Prostate gland (tissue), 2 donors: Measurements from ENCODE around the gene S1PR1. TPM values are rescaled to one million over a fixed set of nuclear protein-coding genes. Genes with fewer than 3 reads are reported as not detected.

Experiments used
- DNase-seq: peaks from one replicate; pipeline ENCODE4 v3.0.0-alpha.2; 2019; ENCODE audit warnings: low spot score
- H3K27ac ChIP-seq, 2 donors: fragments of 200-600 bp; sonication (generic); 2 replicates each; pipeline ENCODE4 v1.5.1; 2017 to 2019
- H3K27me3 ChIP-seq: fragments of 200-600 bp; sonication (generic); replicated peaks from 2 replicates; pipeline ENCODE4 v1.5.1; 2019; ENCODE audit not compliant: insufficient read depth
- H3K36me3 ChIP-seq, 2 donors: fragments of 200-600 bp; sonication (generic); 1 replicate in 1 of 2; 2 replicates in 1 of 2; pipeline versions ENCODE4 v1.5.1 to v1.8.1; 2017 to 2019
- H3K4me1 ChIP-seq: fragments of 200-600 bp; sonication (generic); replicated peaks from 2 replicates; pipeline ENCODE4 v1.5.1; 2019
- H3K4me3 ChIP-seq, 2 donors: fragments of 200-600 bp; sonication (generic); 2 replicates each; pipeline ENCODE4 v1.5.1; 2017 to 2019
- H3K9me3 ChIP-seq: fragments of 200-600 bp; sonication (generic); 2 replicates; pipeline ENCODE4 v1.5.1; 2017
- CTCF ChIP-seq, 4 experiments: fragments of 200-600 bp in 2 of 4; fragments of 450-650 bp in 2 of 4; sonication (generic) in 2 of 4; IDR thresholded peaks; 1 replicate in 3 of 4; 2 replicates in 1 of 4; pipeline ENCODE4 v1.5.1; 2016 to 2019; ENCODE audit warnings: antibody characterized with exemption in 4 of 4, mild to moderate bottlenecking in 2 of 4, moderate library complexity in 2 of 4
- POLR2A ChIP-seq: fragments of 450-650 bp; IDR thresholded peaks from one replicate; pipeline ENCODE4 v1.6.1; 2016; ENCODE audit warnings: antibody characterized with exemption, mild to moderate bottlenecking
- POLR2AphosphoS5 ChIP-seq: sonication (generic); formaldehyde crosslinking; IDR thresholded peaks from one replicate; pipeline ENCODE4 v1.6.1; 2017; ENCODE audit warnings: antibody characterized with exemption
- WGBS: methylation state at CpG from one replicate; pipeline ENCODE4 v1.1.5; 2018; 5-methylcytosine and 5-hydroxymethylcytosine counted together
- intact Hi-C: fragments of 100-400 bp; cut with DNase I; formaldehyde crosslinking; loops from one replicate; pipeline ENCODE4 v1.14.2; 2022
- total RNA-seq, 2 donors: library from RNA; depleted of rRNA; stranded (reverse); fragments of >200 nt; gene quantifications; one replicate each; pipeline ENCODE4 v1.1.0, GENCODE V29; 2016

The S1PR1 gene
- total RNA-seq, 2 donors from 2014 or later = 9.7 to 24.2 TPM

- Histone ChIP-seq H3K4me3 (no peak overlapping the region), H3K36me3 (no peaks in the 10 kb centered on the region), H3K27ac (no peak overlapping the region), H3K27me3 (no peaks in the 10 kb centered on the region), H3K9me3 (no peaks in the 10 kb centered on the region), H3K4me1 (no peaks in the 10 kb centered on the region)
- intact Hi-C loops = no loop called here
- WGBS = 50% methylated on average over 11 of the region's 11 CpGs
- no peak for TF ChIP-seq CTCF (IDR thresholded peaks at IDR 0.05)
- no peak for TF ChIP-seq POLR2A
- TF ChIP-seq POLR2AphosphoS5 = peak; percentile 25
- DNase-seq = no peak
These were observed 16.6 kb upstream of the S1PR1 start for GRCh38 chr1:101219924-101220870.

- WGBS = 86% methylated on average over 4 of the region's 4 CpGs
- no peaks in the 10 kb centered on the region for H3K36me3 ChIP-seq
- no peaks in the 10 kb centered on the region for H3K4me1 ChIP-seq
- H3K4me3 ChIP-seq = no peak overlapping the region
- no peaks in the 10 kb centered on the region for H3K27me3 ChIP-seq
- intact Hi-C loops = no loop called here
- H3K27ac ChIP-seq = no peak overlapping the region
- TF ChIP-seq POLR2A (no peak), CTCF (IDR thresholded peaks at IDR 0.05) (no peak), POLR2AphosphoS5 (no peak)
- no peak for DNase-seq
- H3K9me3 ChIP-seq = no peaks in the 10 kb centered on the region
These were observed 15.9 kb upstream of the S1PR1 start for GRCh38 chr1:101220906-101221305.

GRCh38 chr1:101221945-101222429 lies 14.8 kb upstream of the S1PR1 start:
- no peaks in the 10 kb centered on the region for H3K27me3 ChIP-seq
- DNase-seq = no peak
- no peaks in the 10 kb centered on the region for H3K36me3 ChIP-seq
- TF ChIP-seq CTCF (IDR thresholded peaks at IDR 0.05) (no peak), POLR2AphosphoS5 (no peak), POLR2A (no peak)
- no peaks in the 10 kb centered on the region for H3K4me1 ChIP-seq
- intact Hi-C loops = no loop called here
- H3K27ac ChIP-seq = no peak overlapping the region
- WGBS = 96% methylated on average over 1 of the region's 1 CpG
- H3K4me3 ChIP-seq = no peak overlapping the region
- H3K9me3 ChIP-seq = no peaks in the 10 kb centered on the region

- 78% methylated on average over 2 of the region's 2 CpGs for WGBS
- TF ChIP-seq POLR2AphosphoS5 = no peak
- no peak for TF ChIP-seq CTCF (IDR thresholded peaks at IDR 0.05)
- no peak for TF ChIP-seq POLR2A
- intact Hi-C loops = no loop called here
- Histone ChIP-seq H3K36me3 (no peaks in the 10 kb centered on the region), H3K27me3 (no peaks in the 10 kb centered on the region), H3K27ac (no peak overlapping the region), H3K4me3 (no peak overlapping the region), H3K9me3 (no peaks in the 10 kb centered on the region), H3K4me1 (no peaks in the 10 kb centered on the region)
- DNase-seq = no peak
These were observed 9.0 kb upstream of the S1PR1 start for GRCh38 chr1:101227837-101228236.
